Peyer's patch (tissue), 4 donors: ENCODE measurements around the gene ZC3H12D.

Experiments
- POLR2A ChIP-seq, 2 donors: fragments of 450-650 bp; IDR thresholded peaks; one replicate each; pipeline ENCODE4 v1.5.1; 2017; ENCODE audit warnings: antibody characterized with exemption in 2 of 2, mild to moderate bottlenecking in 2 of 2, moderate library complexity in 2 of 2
- TF ChIP-seq, protein P1 (sequence below), 6 experiments: fragments of 450-650 bp in 4 of 6; fragments of 200-600 bp in 2 of 6; sonication (generic) in 1 of 6; IDR thresholded peaks; one replicate each; pipeline ENCODE4 v1.5.1; 2017 to 2019; ENCODE audit warnings: antibody characterized with exemption in 6 of 6, mild to moderate bottlenecking in 3 of 6, moderate library complexity in 1 of 6

- TF ChIP-seq POLR2A (IDR thresholded peaks at IDR 0.05): no peak
- TF ChIP-seq, protein P1, sequence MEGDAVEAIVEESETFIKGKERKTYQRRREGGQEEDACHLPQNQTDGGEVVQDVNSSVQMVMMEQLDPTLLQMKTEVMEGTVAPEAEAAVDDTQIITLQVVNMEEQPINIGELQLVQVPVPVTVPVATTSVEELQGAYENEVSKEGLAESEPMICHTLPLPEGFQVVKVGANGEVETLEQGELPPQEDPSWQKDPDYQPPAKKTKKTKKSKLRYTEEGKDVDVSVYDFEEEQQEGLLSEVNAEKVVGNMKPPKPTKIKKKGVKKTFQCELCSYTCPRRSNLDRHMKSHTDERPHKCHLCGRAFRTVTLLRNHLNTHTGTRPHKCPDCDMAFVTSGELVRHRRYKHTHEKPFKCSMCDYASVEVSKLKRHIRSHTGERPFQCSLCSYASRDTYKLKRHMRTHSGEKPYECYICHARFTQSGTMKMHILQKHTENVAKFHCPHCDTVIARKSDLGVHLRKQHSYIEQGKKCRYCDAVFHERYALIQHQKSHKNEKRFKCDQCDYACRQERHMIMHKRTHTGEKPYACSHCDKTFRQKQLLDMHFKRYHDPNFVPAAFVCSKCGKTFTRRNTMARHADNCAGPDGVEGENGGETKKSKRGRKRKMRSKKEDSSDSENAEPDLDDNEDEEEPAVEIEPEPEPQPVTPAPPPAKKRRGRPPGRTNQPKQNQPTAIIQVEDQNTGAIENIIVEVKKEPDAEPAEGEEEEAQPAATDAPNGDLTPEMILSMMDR (IDR thresholded peaks at IDR 0.05): no peak
Measured at GRCh38 chr6:149446791-149447376, 37.9 kb downstream of the ZC3H12D start.
